DND-41 (cell line): ENCODE results near the gene ASF1B.

Experiments used
- ATAC-seq: fragments of 200-7000 bp; cut with Tn5 transposase; 3 replicates; pipeline ENCODE4 v1.9.1; 2021; ENCODE audit warnings: low read depth; ENCODE audit not compliant: insufficient read depth
- DNase-seq: peaks from one replicate; pipeline ENCODE4 v3.0.0-alpha.2; 2020
- H2AFZ ChIP-seq: 2 replicates; pipeline ENCODE4 v1.6.0; 2012; ENCODE audit warnings: low read depth, low read length
- H3K27ac ChIP-seq: 2 replicates; pipeline ENCODE4 v1.5.1; 2012; ENCODE audit warnings: low read length, inconsistent platforms
- H3K27me3 ChIP-seq: fragments of 200-600 bp; sonication (generic); 2 replicates; pipeline ENCODE4 v1.6.0; 2012; ENCODE audit warnings: low read length, mild to moderate bottlenecking, inconsistent platforms; ENCODE audit not compliant: insufficient read depth, poor library complexity
- H3K36me3 ChIP-seq: 2 replicates; pipeline ENCODE4 v1.5.1; 2012; ENCODE audit warnings: low read length, inconsistent platforms; ENCODE audit not compliant: insufficient read depth
- H3K4me1 ChIP-seq: 2 replicates; pipeline ENCODE4 v1.5.1; 2012; ENCODE audit warnings: mild to moderate bottlenecking, low read length; ENCODE audit not compliant: insufficient read depth
- H3K4me2 ChIP-seq: 2 replicates; pipeline ENCODE4 v1.6.0; 2012; ENCODE audit warnings: mild to moderate bottlenecking, moderate library complexity, low read length, inconsistent platforms; ENCODE audit not compliant: insufficient read depth
- H3K4me3 ChIP-seq, 2 experiments: fragments of 200-600 bp in 1 of 2; shearing (Covaris generic) in 1 of 2; 2 replicates each; pipeline ENCODE4 v1.5.1; 2012 to 2016; ENCODE audit warnings: inconsistent platforms in 2 of 2, low read length in 2 of 2, mild to moderate bottlenecking in 2 of 2, low read depth in 1 of 2, moderate library complexity in 1 of 2
- H3K79me2 ChIP-seq: 2 replicates; pipeline ENCODE4 v1.6.0; 2012; ENCODE audit warnings: low read length, inconsistent platforms; ENCODE audit not compliant: insufficient read depth
- H3K9ac ChIP-seq: 2 replicates; pipeline ENCODE4 v1.6.0; 2012; ENCODE audit warnings: low read depth, mild to moderate bottlenecking, inconsistent platforms, low read length, moderate library complexity
- H3K9me3 ChIP-seq: 2 replicates; pipeline ENCODE4 v1.5.1; 2012; ENCODE audit warnings: low read length, moderate library complexity, mild to moderate bottlenecking, inconsistent platforms; ENCODE audit not compliant: insufficient read depth, severe bottlenecking
- H4K20me1 ChIP-seq: 2 replicates; pipeline ENCODE4 v1.6.0; 2012; ENCODE audit warnings: low read length; ENCODE audit not compliant: insufficient read depth
- EZH2 ChIP-seq: IDR thresholded peaks from 3 replicates; pipeline ENCODE4 v1.6.1; 2012; ENCODE audit warnings: borderline replicate concordance, low read depth, mild to moderate bottlenecking, moderate library complexity, low read length, inconsistent platforms; ENCODE audit not compliant: severe bottlenecking
- TF ChIP-seq, protein P1 (sequence below): IDR thresholded peaks from 2 replicates; pipeline ENCODE4 v1.5.1; 2012; ENCODE audit warnings: borderline replicate concordance, low read length, moderate library complexity, mild to moderate bottlenecking; ENCODE audit not compliant: poor library complexity, severe bottlenecking; ENCODE audit errors: extremely low read depth

ASF1B gene

DNA sequence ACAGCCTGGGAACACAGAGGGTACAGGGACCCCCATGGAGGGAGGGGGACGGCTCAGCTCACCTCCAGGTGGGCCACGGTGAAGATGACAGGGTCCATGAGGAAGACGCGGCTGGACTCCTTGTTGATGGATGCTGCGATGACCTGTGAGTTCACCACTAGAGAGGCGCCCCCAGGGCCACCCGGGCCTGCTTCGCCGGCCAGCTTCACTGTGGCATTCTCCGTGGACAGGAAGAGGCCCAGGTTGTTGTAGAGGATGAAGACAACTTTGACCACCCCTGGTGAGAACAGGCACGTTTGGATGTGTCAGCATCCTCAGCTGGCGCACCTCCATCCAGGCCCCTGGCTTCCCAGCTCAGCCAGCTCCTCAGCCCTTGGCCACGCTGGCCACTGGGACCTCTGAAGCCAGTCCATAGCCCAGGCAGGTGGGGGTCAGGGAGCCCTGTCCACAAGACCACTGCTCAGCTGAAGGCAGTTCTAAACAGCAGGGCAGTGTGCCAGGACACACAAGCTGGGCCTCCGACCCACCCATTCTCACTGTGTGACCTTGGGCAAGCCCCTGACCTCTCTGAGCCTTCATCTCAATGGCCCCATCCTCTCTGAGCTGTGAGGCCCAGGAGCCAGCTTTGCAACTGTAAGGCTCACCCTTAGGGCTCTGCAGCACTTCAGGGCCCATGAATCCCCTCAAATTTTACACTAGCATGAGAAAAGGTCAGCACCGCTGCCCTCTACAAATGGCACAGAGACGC is 22.1 kb upstream of the ASF1B start:
- ATAC-seq, result no peak
- peaks cover 14% of the 10 kb centered on the region for H4K20me1 ChIP-seq
- no peaks in the 10 kb centered on the region for H3K4me1 ChIP-seq
- H3K9me3 ChIP-seq, result no peaks in the 10 kb centered on the region
- no peak overlapping the region for H3K4me3 ChIP-seq
- TF ChIP-seq, protein P1, sequence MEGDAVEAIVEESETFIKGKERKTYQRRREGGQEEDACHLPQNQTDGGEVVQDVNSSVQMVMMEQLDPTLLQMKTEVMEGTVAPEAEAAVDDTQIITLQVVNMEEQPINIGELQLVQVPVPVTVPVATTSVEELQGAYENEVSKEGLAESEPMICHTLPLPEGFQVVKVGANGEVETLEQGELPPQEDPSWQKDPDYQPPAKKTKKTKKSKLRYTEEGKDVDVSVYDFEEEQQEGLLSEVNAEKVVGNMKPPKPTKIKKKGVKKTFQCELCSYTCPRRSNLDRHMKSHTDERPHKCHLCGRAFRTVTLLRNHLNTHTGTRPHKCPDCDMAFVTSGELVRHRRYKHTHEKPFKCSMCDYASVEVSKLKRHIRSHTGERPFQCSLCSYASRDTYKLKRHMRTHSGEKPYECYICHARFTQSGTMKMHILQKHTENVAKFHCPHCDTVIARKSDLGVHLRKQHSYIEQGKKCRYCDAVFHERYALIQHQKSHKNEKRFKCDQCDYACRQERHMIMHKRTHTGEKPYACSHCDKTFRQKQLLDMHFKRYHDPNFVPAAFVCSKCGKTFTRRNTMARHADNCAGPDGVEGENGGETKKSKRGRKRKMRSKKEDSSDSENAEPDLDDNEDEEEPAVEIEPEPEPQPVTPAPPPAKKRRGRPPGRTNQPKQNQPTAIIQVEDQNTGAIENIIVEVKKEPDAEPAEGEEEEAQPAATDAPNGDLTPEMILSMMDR, result no peak
- TF ChIP-seq EZH2, result no peak
- no peak overlapping the region for H3K9ac ChIP-seq
- H3K27me3 ChIP-seq, result no peaks in the 10 kb centered on the region
- H3K79me2 ChIP-seq, result peaks cover 3% of the 10 kb centered on the region; the same call in 1 of the 2 replicates
- peaks cover 65% of the 10 kb centered on the region for H3K36me3 ChIP-seq
- no peak overlapping the region for H2AFZ ChIP-seq
- H3K27ac ChIP-seq, result no peak overlapping the region
- H3K4me2 ChIP-seq, result no peak overlapping the region
- no peak for DNase-seq

DNA sequence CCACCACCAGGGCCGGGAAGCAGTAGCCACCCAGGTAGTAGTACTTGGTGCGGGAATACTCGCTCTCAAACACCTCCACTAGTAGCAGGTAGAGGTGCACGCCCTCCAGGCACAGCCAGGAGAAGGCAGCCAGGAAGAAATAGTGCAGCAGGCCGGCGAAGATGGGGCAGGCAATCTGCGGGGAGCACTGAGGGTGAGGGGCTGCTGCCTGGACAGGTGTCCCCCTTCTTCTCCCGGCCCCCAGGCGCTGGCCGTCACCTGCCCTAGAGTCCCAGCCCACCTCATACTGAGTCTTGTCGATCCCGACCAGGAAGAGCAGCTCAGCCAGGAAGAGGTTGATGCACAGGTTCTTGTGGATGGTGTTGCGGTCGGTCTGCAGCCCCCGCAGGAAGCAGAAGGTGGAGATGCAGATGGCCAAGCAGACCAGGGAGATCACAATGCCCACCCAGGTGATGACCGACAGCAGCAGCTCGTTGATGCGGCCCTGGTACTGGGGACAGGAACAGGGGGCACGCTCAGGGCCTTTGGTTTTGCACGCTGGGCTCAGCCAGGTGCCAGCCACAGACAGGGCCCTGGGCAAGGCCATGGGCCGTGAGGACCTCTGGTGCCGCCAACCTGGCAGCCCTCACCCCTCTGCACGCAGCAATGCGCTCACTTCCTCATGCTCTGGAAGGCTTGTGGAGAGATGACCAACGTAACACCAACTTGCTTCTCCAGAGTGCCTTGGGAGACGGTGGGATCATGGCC is 20.8 kb upstream of the ASF1B start:
- Histone ChIP-seq H2AFZ (no peak overlapping the region), H3K9me3 (no peaks in the 10 kb centered on the region), H3K27me3 (no peaks in the 10 kb centered on the region), H3K4me2 (no peak overlapping the region), H4K20me1 (peaks cover 20% of the 10 kb centered on the region), H3K27ac (no peak overlapping the region), H3K9ac (no peak overlapping the region), H3K4me3 (no peak overlapping the region), H3K36me3 (peaks cover 67% of the 10 kb centered on the region), H3K79me2 (peaks cover 7% of the 10 kb centered on the region; the same call in 1 of the 2 replicates), H3K4me1 (no peaks in the 10 kb centered on the region)
- ATAC-seq (no peak), DNase-seq (no peak)
- TF ChIP-seq, protein P1, result no peak
- no peak for TF ChIP-seq EZH2

DNA sequence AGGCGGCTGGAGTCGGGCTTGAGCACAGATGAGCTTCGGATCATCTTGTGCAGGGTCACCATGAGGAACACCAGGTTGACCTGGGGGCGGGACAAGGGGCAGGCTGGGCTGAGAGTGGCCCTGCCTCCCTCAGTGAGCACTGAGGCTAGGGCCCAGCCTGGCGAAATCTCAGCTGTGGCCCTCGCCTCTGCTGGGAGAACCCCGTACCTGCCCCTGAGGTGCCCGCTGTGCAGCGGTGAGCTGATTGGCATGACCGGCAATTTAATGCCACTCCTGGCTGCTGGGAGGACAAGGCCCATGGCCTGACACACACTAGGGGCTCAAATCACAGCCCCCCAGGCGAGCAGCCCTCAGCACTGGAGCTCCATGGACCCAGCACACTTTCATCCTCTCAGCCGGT is 19.7 kb upstream of the ASF1B start:
- no peak for ATAC-seq
- DNase-seq, result no peak

More for the DNA sequence above, 19.7 kb upstream of the ASF1B start:
- Histone ChIP-seq H4K20me1 (peaks cover 20% of the 10 kb centered on the region), H3K9ac (no peak overlapping the region), H3K4me3 (no peak overlapping the region), H3K27me3 (no peaks in the 10 kb centered on the region), H3K4me2 (no peak overlapping the region), H3K27ac (no peak overlapping the region), H3K79me2 (peaks cover 12% of the 10 kb centered on the region; the same call in 1 of the 2 replicates), H2AFZ (no peak overlapping the region), H3K4me1 (no peaks in the 10 kb centered on the region), H3K36me3 (peaks cover 74% of the 10 kb centered on the region), H3K9me3 (no peaks in the 10 kb centered on the region)
- TF ChIP-seq EZH2, result no peak
- TF ChIP-seq, protein P1, result no peak
